Fibroblast of lung (primary cell): Measurements from ENCODE around the gene AKAP13. TPM values are rescaled to one million over a fixed set of nuclear protein-coding genes. Genes with fewer than 3 reads are reported as not detected.

Source experiments
- DNase-seq, 2 donors: peaks; one replicate each; pipeline versions ENCODE4 v3.0.0 to v3.0.0-alpha.2; 2010; ENCODE audit warnings: low read depth in 2 of 2
- H2AFZ ChIP-seq: 2 replicates; pipeline ENCODE4 v1.5.1; 2012; ENCODE audit warnings: low read length, control low read depth, inconsistent platforms
- H3K27ac ChIP-seq: 2 replicates; pipeline ENCODE4 v1.5.1; 2011; ENCODE audit warnings: low read length, control low read depth; ENCODE audit not compliant: insufficient read depth
- H3K27me3 ChIP-seq: 2 replicates; pipeline ENCODE4 v1.5.1; 2011; ENCODE audit warnings: mild to moderate bottlenecking, low read length; ENCODE audit not compliant: control insufficient read depth, insufficient read depth
- H3K36me3 ChIP-seq: 2 replicates; pipeline ENCODE4 v1.5.1; 2011; ENCODE audit warnings: low read length; ENCODE audit not compliant: control insufficient read depth, insufficient read depth
- H3K4me1 ChIP-seq: 2 replicates; pipeline ENCODE4 v1.5.1; 2011; ENCODE audit warnings: low read length; ENCODE audit not compliant: control insufficient read depth, insufficient read depth; ENCODE audit errors: extremely low read depth
- H3K4me2 ChIP-seq: 2 replicates; pipeline ENCODE4 v1.5.1; 2011; ENCODE audit warnings: low read length, control low read depth; ENCODE audit not compliant: insufficient read depth; ENCODE audit errors: extremely low read depth
- H3K4me3 ChIP-seq, 4 experiments: fragments of 200-600 bp in 1 of 4; sonication (generic) in 1 of 4; replicated peaks in 1 of 4; 2 replicates each; pipeline ENCODE4 v1.5.1; 2011 to 2016; ENCODE audit warnings: low read length in 4 of 4, low read depth in 3 of 4, mild to moderate bottlenecking in 3 of 4, control low read depth in 2 of 4, inconsistent platforms in 1 of 4, mixed read lengths in 1 of 4; ENCODE audit not compliant: insufficient read depth in 1 of 4; ENCODE audit errors: control extremely low read depth in 1 of 4
- H3K79me2 ChIP-seq: 2 replicates; pipeline ENCODE4 v1.5.1; 2012; ENCODE audit warnings: mild to moderate bottlenecking, low read length, inconsistent platforms; ENCODE audit not compliant: control insufficient read depth, insufficient read depth
- H3K9ac ChIP-seq: 2 replicates; pipeline ENCODE4 v1.5.1; 2011; ENCODE audit warnings: mild to moderate bottlenecking, low read length, control low read depth; ENCODE audit not compliant: insufficient read depth
- H3K9me3 ChIP-seq: 2 replicates; pipeline ENCODE4 v1.5.1; 2012; ENCODE audit warnings: low read depth, low read length; ENCODE audit not compliant: control insufficient read depth, insufficient read depth
- H4K20me1 ChIP-seq: 2 replicates; pipeline ENCODE4 v1.5.1; 2011; ENCODE audit warnings: low read length; ENCODE audit not compliant: control insufficient read depth, insufficient read depth; ENCODE audit errors: extremely low read depth
- CTCF ChIP-seq, 2 donors: IDR thresholded peaks in 1 of 2; conservative IDR thresholded peaks in 1 of 2; 1 replicate in 1 of 2; 2 replicates in 1 of 2; pipeline ENCODE4 v1.5.1; 2011 to 2012; ENCODE audit warnings: low read length in 2 of 2, control low read depth in 1 of 2, inconsistent platforms in 1 of 2, low read depth in 1 of 2, mild to moderate bottlenecking in 1 of 2
- EZH2 ChIP-seq: IDR thresholded peaks from 2 replicates; pipeline ENCODE4 v1.5.1; 2012; ENCODE audit warnings: low read length, control low read depth, mild to moderate bottlenecking; ENCODE audit errors: missing control alignments
- polyA plus RNA-seq, 2 donors: library from polyadenylated mRNA; depleted of rRNA in 1 of 2; stranded (reverse) in 1 of 2; unstranded in 1 of 2; fragments of >200 nt; gene quantifications; 2 replicates each; pipeline ENCODE4 v1.2.1, GENCODE V29; 2011 to 2012; ENCODE audit warnings: missing spikeins in 1 of 2
- total RNA-seq: library from RNA; depleted of rRNA; stranded (reverse); fragments of >200 nt; gene quantifications from 2 replicates; pipeline ENCODE4 v1.2.1, GENCODE V29; 2014

The AKAP13 gene
- total and polyA plus RNA-seq, 2 donors (not counting 1 experiment from before 2014, with no cell fraction given) = 8.3 to 68.4 TPM

GRCh38 chr15:85597155-85597815, 216.9 kb downstream of the AKAP13 start:
- Histone ChIP-seq H3K4me1 (no peaks in the 10 kb centered on the region), H4K20me1 (no peaks in the 10 kb centered on the region), H3K36me3 (no peaks in the 10 kb centered on the region), H3K4me3 (no peak overlapping the region), H2AFZ (no peak overlapping the region), H3K4me2 (no peak overlapping the region), H3K9ac (no peak overlapping the region), H3K79me2 (no peaks in the 10 kb centered on the region), H3K9me3 (no peaks in the 10 kb centered on the region), H3K27me3 (no peaks in the 10 kb centered on the region), H3K27ac (no peak overlapping the region)
- TF ChIP-seq CTCF (conservative IDR thresholded peaks at IDR 0.05 in 1 of 2, IDR thresholded peaks at IDR 0.05 in 1 of 2; ENCODE audit: low read depth in 1 of 2, low read length in 2 of 2) (no peak), EZH2 (no peak)
- DNase-seq = no peak

GRCh38 chr15:85598219-85598618, 217.8 kb downstream of the AKAP13 start:
- H4K20me1 ChIP-seq = no peaks in the 10 kb centered on the region
- H3K36me3 ChIP-seq = no peaks in the 10 kb centered on the region
- TF ChIP-seq CTCF (conservative IDR thresholded peaks at IDR 0.05 in 1 of 2, IDR thresholded peaks at IDR 0.05 in 1 of 2; ENCODE audit: low read depth in 1 of 2, low read length in 2 of 2) = no peak
- no peak for TF ChIP-seq EZH2
- H3K4me1 ChIP-seq = no peaks in the 10 kb centered on the region
- no peak overlapping the region for H3K27ac ChIP-seq
- no peaks in the 10 kb centered on the region for H3K9me3 ChIP-seq
- no peaks in the 10 kb centered on the region for H3K27me3 ChIP-seq
- H3K4me3 ChIP-seq = no peak overlapping the region
- H3K4me2 ChIP-seq = no peak overlapping the region
- peak in 1 of 2 donors; percentile 67 for DNase-seq
- no peak overlapping the region for H2AFZ ChIP-seq
- no peak overlapping the region for H3K9ac ChIP-seq
- no peaks in the 10 kb centered on the region for H3K79me2 ChIP-seq

GRCh38 chr15:85598718-85599398, 218.5 kb downstream of the AKAP13 start:
- no peak overlapping the region for H2AFZ ChIP-seq
- no peaks in the 10 kb centered on the region for H3K9me3 ChIP-seq
- no peaks in the 10 kb centered on the region for H3K4me1 ChIP-seq
- no peak for DNase-seq
- no peak overlapping the region for H3K9ac ChIP-seq
- no peaks in the 10 kb centered on the region for H4K20me1 ChIP-seq
- H3K36me3 ChIP-seq = no peaks in the 10 kb centered on the region
- H3K27me3 ChIP-seq = no peaks in the 10 kb centered on the region
- H3K4me2 ChIP-seq = no peak overlapping the region
- H3K79me2 ChIP-seq = no peaks in the 10 kb centered on the region
- no peak overlapping the region for H3K4me3 ChIP-seq
- TF ChIP-seq CTCF (conservative IDR thresholded peaks at IDR 0.05 in 1 of 2, IDR thresholded peaks at IDR 0.05 in 1 of 2; ENCODE audit: low read depth in 1 of 2, low read length in 2 of 2) = no peak
- no peak for TF ChIP-seq EZH2
- H3K27ac ChIP-seq = no peak overlapping the region
